Measurements from ENCODE around the gene ASTN2. TPM values are rescaled to one million over a fixed set of nuclear protein-coding genes. Genes with fewer than 3 reads are reported as not detected.

The ASTN2 gene
- total and polyA plus RNA-seq, 10 of the 15 experiments (the other 5 are each of a cell fraction or from before 2014, with no cell fraction given), result 1.4 to 15.7 (median 7.0) TPM

DNA sequence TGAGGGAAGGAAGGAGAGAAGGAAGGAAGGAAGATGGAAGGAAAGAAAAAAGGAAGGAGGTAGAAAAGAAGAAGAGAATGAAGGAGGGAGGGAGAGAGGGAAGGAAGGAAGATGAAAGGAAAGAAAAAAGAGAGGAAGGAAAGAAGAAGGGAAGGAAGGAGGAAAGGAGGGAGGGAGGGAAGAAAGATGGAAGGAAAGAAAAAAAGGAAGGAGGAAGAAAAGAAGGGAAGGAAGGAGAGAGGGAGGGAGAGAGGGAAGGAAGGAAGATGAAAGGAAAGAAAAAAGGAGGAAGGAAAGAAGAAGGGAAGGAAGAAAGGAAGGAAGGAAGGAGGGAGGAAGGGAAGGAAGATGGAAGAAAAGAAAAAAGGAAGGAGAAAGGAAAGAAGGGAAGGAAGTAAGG, 912.1 kb downstream of the ASTN2 start:
- Histone ChIP-seq H3K27me3 (replicated peaks in 1 of 2; ENCODE audit: control insufficient read depth in 2 of 2, insufficient read depth in 2 of 2, low read length in 1 of 2) (no peaks in the 10 kb centered on the region), H3K27ac (ENCODE audit: control insufficient read depth, insufficient read depth) (no peak overlapping the region), H4K20me1 (ENCODE audit: control insufficient read depth, insufficient read depth) (no peaks in the 10 kb centered on the region), H3K9ac (ENCODE audit: control insufficient read depth, insufficient read depth, low read length) (no peak overlapping the region), H3K9me3 (replicated peaks; ENCODE audit: control insufficient read depth, insufficient read depth, low read length) (no peaks in the 10 kb centered on the region), H3K36me3 (ENCODE audit: control insufficient read depth in 2 of 2, insufficient read depth in 2 of 2, low read length in 1 of 2) (no peaks in the 10 kb centered on the region), H3K4me1 (ENCODE audit: control insufficient read depth, insufficient read depth, low read length) (peaks cover 4% of the 10 kb centered on the region), H3K4me2 (ENCODE audit: control insufficient read depth, insufficient read depth) (no peak overlapping the region), H2AFZ (ENCODE audit: control insufficient read depth, low read depth, low read length) (no peak overlapping the region), H3K79me2 (ENCODE audit: control insufficient read depth, insufficient read depth, low read length) (no peaks in the 10 kb centered on the region), H3K4me3 (no peak overlapping the region)
- DNase-seq (ENCODE audit: low read depth, low spot score) (no peak), FAIRE-seq (no peak), ATAC-seq (no peak)
- POLR2A ChIA-PET, result no interaction called here
- CTCF ChIA-PET, result interaction anchor here (1.7 kb wide), 1 partner anchor 69 kb away, joined by 5 read pairs; no protein-coding TSS in a partner anchor
- TF ChIP-seq, protein P1, sequence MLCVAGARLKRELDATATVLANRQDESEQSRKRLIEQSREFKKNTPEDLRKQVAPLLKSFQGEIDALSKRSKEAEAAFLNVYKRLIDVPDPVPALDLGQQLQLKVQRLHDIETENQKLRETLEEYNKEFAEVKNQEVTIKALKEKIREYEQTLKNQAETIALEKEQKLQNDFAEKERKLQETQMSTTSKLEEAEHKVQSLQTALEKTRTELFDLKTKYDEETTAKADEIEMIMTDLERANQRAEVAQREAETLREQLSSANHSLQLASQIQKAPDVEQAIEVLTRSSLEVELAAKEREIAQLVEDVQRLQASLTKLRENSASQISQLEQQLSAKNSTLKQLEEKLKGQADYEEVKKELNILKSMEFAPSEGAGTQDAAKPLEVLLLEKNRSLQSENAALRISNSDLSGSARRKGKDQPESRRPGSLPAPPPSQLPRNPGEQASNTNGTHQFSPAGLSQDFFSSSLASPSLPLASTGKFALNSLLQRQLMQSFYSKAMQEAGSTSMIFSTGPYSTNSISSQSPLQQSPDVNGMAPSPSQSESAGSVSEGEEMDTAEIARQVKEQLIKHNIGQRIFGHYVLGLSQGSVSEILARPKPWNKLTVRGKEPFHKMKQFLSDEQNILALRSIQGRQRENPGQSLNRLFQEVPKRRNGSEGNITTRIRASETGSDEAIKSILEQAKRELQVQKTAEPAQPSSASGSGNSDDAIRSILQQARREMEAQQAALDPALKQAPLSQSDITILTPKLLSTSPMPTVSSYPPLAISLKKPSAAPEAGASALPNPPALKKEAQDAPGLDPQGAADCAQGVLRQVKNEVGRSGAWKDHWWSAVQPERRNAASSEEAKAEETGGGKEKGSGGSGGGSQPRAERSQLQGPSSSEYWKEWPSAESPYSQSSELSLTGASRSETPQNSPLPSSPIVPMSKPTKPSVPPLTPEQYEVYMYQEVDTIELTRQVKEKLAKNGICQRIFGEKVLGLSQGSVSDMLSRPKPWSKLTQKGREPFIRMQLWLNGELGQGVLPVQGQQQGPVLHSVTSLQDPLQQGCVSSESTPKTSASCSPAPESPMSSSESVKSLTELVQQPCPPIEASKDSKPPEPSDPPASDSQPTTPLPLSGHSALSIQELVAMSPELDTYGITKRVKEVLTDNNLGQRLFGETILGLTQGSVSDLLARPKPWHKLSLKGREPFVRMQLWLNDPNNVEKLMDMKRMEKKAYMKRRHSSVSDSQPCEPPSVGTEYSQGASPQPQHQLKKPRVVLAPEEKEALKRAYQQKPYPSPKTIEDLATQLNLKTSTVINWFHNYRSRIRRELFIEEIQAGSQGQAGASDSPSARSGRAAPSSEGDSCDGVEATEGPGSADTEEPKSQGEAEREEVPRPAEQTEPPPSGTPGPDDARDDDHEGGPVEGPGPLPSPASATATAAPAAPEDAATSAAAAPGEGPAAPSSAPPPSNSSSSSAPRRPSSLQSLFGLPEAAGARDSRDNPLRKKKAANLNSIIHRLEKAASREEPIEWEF (IDR thresholded peaks at IDR 0.05; ENCODE audit: insufficient replicate concordance, low read depth, low read length), result no peak
- TF ChIP-seq, protein P2, sequence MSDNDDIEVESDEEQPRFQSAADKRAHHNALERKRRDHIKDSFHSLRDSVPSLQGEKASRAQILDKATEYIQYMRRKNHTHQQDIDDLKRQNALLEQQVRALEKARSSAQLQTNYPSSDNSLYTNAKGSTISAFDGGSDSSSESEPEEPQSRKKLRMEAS (IDR thresholded peaks at IDR 0.05; ENCODE audit: low read depth, low read length), result no peak
- no peak for TF ChIP-seq PML (IDR thresholded peaks at IDR 0.05; ENCODE audit: low read length)
- no peak for TF ChIP-seq TCF12 (IDR thresholded peaks at IDR 0.05; ENCODE audit: low read depth, low read length)
- no peak for TF ChIP-seq ESRRA (IDR thresholded peaks at IDR 0.05; ENCODE audit: low read length)
- TF ChIP-seq SMC3 (IDR thresholded peaks at IDR 0.05; ENCODE audit: borderline replicate concordance, low read length), result no peak
- TF ChIP-seq DPF2 (IDR thresholded peaks at IDR 0.05), result no peak
- no peak for TF ChIP-seq HDAC6 (IDR thresholded peaks at IDR 0.05; ENCODE audit: unreplicated experiment)
- TF ChIP-seq, protein P3, sequence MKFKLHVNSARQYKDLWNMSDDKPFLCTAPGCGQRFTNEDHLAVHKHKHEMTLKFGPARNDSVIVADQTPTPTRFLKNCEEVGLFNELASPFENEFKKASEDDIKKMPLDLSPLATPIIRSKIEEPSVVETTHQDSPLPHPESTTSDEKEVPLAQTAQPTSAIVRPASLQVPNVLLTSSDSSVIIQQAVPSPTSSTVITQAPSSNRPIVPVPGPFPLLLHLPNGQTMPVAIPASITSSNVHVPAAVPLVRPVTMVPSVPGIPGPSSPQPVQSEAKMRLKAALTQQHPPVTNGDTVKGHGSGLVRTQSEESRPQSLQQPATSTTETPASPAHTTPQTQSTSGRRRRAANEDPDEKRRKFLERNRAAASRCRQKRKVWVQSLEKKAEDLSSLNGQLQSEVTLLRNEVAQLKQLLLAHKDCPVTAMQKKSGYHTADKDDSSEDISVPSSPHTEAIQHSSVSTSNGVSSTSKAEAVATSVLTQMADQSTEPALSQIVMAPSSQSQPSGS (IDR thresholded peaks at IDR 0.05; ENCODE audit: low read length), result no peak
- in situ Hi-C loops (cut with MboI) (no loop called here), intact Hi-C loops (cut with micrococcal nuclease; ENCODE audit: unreplicated experiment) (no loop called here)
- RAD21 ChIA-PET (ENCODE audit: unreplicated experiment), result no interaction called here
- BruUV-seq (replicated peaks), result no TSS peak
- SMC1A ChIA-PET (ENCODE audit: uncharacterized antibody, unreplicated experiment), result no interaction called here
